Activated T-cell treated with anti-CD3 and anti-CD28 coated beads for 1 hour (primary cell): ENCODE results near the gene TBCC.

Experiments
- DNase-seq: peaks from one replicate; pipeline ENCODE4 v3.0.0-alpha.2; 2020; ENCODE audit warnings: low read depth

Gene TBCC

GRCh38 chr6:42771741-42772100 lies 25.8 kb upstream of the TBCC start:
- DNase-seq: no peak

GRCh38 chr6:42769836-42770235 lies 23.9 kb upstream of the TBCC start:
- DNase-seq: no peak

- DNase-seq: no peak
Measured at GRCh38 chr6:42769051-42769450, 23.1 kb upstream of the TBCC start.

GRCh38 chr6:42766163-42766670 lies 20.3 kb upstream of the TBCC start:
- DNase-seq: no peak

GRCh38 chr6:42764911-42765648 lies 19.2 kb upstream of the TBCC start:
- DNase-seq: no peak

GRCh38 chr6:42762950-42763349 lies 17.0 kb upstream of the TBCC start:
- DNase-seq: no peak

GRCh38 chr6:42762426-42762859 lies 16.5 kb upstream of the TBCC start:
- no peak for DNase-seq

GRCh38 chr6:42761287-42762067 lies 15.6 kb upstream of the TBCC start:
- no peak for DNase-seq

- no peak for DNase-seq
Measured at GRCh38 chr6:42758756-42759430, 13.0 kb upstream of the TBCC start.

GRCh38 chr6:42756722-42757121 lies 10.8 kb upstream of the TBCC start:
- no peak for DNase-seq

- no peak for DNase-seq
Measured at GRCh38 chr6:42754759-42755158, 8.9 kb upstream of the TBCC start.

- no peak for DNase-seq
Measured at GRCh38 chr6:42751055-42751454, 5.2 kb upstream of the TBCC start.

- DNase-seq: no peak
Measured at GRCh38 chr6:42748203-42748898, 2.4 kb upstream of the TBCC start.

- DNase-seq: peak; percentile 72
Measured at GRCh38 chr6:42746463-42747391, 824 bp upstream of the TBCC start.

GRCh38 chr6:42745083-42745639 lies 742 bp downstream of the TBCC start:
- no peak for DNase-seq

- DNase-seq: no peak
Measured at GRCh38 chr6:42744351-42744893, 1.5 kb downstream of the TBCC start.

GRCh38 chr6:42742116-42742894 lies 3.6 kb downstream of the TBCC start:
- DNase-seq: no peak

GRCh38 chr6:42740725-42741124 lies 5.2 kb downstream of the TBCC start:
- DNase-seq: no peak

- DNase-seq: no peak
Measured at GRCh38 chr6:42735976-42736375, 9.9 kb downstream of the TBCC start.
